ENCODE results near the gene DEK.
"Not testable (repeated sequence)": the region's sequence is repeated elsewhere in the genome, so short reads cannot be mapped to it uniquely, and the experiment has no call there.

Gene DEK

DNA sequence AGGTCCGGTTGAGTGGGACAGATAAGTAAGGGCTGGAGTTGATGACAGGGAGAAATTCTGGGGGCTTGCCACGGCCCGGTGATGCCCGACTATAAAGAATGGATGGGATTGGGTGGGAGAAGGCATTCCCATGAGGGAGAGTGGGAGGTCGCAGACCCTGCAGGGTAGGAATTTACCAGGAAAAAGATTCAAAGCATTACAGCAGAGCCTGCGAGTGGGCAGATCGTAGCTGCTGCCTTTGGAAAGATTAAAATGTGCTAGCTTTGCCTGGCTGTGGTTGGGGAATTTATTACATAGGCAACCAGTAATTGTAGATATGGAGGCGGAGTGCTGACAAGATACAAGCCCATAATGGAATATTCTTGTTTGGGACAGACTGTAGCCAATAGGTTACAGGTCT is 59.6 kb downstream of the DEK start:
- DNase-seq (ENCODE audit: low read depth, low spot score) = no peak

DNA sequence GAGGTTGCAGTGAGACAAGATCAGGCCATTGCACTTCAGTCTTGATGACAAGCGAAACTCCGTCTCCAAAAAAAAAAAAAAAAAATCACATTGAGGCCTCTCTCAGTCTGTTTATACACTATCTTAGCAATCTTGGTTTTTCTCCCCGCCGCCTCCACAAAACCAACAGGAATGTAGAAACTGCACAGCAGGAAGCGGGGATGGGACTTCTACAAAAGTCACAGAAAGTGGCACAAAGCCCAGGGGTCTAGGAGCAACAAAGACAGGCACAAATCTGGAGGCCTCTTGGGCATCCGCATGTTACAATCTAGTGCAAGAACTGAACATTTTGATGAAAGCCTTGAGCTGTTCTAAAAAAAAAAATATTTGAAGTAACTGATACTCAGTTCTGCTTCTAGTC is 60.5 kb downstream of the DEK start:
- DNase-seq (ENCODE audit: low read depth, low spot score) = no peak

DNA sequence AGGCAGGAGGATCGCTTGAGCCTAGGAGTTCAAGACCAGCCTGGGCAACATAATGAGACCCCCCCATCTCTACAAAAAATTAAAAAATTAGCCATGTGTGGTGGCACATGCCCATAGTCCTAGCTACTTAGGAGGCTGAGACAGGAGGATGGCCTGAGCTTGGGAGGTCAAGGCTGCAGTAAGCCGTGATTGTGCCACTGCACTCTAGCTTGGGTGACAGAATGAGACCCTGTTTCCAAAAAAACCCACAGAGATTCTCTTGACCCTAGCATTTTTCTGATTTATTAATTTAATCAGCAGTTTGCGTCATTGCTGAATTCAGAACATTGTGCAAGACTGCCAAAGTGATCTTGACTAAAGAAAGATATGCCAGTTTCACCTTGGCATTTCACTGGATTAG is 72.3 kb downstream of the DEK start:
- DNase-seq (ENCODE audit: low read depth, low spot score) = no peak

DNA sequence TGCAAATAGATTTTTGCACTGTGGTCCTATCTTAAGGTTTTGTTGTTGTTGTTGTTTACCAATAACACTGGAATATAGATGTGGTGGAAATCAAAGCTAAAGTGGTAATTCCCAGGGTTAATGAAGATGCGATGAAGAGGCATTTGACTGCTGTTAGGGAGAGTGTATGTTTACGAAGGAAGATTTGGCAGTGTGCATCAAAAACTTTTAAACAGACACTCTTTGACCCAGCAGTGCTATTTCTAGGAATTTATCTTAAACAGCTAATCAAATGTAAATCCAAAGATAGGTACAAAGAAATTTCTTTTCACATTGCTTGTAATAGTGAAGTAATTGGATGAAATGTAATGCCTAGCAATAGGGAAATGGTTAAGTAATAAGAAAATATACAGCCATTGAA is 75.1 kb downstream of the DEK start:
- DNase-seq (ENCODE audit: low read depth, low spot score) = no peak

DNA sequence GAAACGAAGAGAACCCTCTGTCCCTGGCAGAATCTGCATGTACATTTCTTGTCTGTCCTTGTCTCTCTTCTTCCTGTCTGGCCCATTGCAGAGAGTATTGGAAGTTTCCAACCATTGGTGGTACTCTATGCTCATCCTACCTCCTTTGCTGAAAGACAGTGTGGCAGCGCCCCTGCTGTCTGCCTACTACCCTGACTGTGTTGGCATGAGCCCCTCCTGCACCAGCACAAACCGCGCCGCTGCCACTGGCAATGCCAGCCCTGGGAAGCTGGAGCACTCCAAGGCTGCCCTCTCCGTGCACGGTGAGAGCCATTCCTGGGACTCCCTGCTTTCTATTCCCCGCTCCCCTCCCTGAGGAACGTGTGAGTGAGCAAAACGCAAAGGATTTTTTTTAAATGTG is 76.6 kb downstream of the DEK start:
- no peak for DNase-seq (ENCODE audit: low read depth, low spot score)

DNA sequence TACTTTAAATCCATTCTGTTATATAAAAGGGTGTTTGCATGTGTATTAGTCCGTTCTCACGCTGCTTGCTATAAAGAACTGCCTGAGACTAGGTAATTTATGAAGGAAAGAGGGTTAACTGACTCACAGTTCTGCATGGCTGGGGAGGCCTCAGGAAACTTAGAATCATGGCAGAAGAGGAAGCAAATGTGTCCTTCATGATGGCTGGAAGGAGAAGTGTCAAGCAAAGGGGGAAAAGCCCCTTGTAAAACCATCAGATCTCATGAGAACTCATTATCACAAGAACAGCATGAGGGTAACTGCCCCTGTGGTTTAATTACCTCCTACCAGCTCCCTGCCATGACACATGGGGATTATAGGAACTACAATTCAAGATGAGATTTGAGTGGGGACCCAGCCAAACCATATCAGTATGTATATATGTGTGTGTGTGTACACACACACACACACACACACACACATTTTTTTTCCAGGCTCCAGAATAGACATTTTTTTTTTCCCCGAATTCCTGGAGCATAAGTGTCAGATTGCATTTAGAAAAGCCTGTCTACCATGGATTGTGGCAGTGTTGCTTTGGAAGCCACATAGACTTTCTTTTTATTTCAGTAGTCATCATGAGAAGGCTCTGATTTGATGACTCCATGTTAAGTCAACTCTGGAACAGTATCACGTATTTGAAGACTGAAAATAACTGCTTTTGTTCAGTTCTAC is 77.6 kb downstream of the DEK start:
- no peak for DNase-seq (ENCODE audit: low read depth, low spot score)

DNA sequence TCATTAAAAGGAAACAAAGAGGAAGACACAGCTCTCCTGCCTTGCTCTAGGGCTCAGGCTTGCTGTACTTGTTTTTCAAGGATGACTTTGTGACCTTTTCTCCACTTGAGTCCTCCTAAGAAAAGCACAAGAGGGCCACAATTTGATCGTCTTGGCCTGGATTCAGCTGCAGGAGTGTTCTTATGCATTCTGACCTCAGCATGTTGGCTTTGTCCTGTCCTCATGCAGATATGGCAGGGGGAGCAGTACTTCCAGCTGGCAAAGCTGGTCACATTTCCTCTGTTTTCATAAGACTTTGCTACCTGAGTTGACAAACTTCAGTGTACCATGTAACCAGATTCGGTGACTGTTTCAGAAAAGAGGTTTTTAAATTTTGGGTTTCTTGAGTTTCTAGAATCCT is 78.3 kb downstream of the DEK start:
- DNase-seq (ENCODE audit: low read depth, low spot score) = no peak

DNA sequence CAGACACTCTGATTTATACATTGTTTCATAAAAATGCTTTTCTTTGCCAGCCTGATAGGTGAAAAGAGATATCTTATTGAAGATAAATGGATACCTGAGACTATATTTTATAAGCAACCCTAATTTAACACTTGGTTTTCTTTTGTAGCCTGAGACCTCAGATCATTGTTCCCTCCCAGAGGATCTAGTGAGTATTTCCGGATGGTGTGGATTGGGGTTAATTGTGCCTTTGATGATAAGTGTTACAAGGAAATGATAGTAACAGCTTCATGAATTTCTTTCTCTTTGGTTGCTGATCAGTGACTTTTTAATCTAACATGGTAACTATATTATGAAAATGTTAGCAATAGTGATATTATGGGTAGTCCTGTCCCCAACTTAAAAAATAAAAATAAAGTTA is 78.7 kb downstream of the DEK start:
- no peak for DNase-seq (ENCODE audit: low read depth, low spot score)

DNA sequence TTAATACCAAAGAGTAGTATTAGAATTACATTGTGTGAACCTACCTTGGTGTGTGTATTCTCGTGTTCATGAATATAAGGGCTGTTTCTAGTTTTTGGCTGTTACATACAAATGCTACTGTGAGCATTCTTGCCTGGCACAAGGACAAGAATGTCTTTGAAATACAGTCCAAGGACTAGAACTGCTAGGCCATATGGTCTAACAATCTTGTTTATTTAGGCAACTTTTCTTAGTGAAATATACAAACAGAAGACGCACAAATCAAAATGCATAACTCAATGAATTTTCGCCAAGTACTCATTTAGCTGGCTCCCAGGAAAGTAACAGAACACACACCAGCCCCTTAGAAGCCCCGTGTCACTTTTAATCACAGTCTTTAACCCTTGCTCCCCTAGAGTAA is 80.6 kb downstream of the DEK start:
- DNase-seq (ENCODE audit: low read depth, low spot score) = no peak

DNA sequence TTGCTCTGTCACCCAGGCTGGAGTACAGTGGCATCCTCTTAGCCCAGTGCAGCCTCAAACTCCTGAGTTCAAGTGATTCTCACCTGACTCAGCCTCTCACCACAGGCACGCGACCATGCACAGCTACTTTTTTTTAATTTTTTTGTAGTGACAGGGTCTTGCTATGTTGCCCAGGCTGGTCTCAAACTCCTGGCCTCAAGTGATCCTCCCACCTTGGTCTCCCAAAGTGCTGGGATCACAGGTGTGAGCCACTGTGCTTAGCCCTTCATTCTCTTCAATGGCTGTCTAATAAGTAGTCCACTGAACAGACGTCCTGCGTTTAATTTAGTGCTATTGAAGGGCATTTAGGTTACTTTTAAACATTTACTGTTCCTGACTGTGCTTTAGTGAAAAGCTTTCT is 81.8 kb downstream of the DEK start:
- no peak for DNase-seq (ENCODE audit: low read depth, low spot score)

DNA sequence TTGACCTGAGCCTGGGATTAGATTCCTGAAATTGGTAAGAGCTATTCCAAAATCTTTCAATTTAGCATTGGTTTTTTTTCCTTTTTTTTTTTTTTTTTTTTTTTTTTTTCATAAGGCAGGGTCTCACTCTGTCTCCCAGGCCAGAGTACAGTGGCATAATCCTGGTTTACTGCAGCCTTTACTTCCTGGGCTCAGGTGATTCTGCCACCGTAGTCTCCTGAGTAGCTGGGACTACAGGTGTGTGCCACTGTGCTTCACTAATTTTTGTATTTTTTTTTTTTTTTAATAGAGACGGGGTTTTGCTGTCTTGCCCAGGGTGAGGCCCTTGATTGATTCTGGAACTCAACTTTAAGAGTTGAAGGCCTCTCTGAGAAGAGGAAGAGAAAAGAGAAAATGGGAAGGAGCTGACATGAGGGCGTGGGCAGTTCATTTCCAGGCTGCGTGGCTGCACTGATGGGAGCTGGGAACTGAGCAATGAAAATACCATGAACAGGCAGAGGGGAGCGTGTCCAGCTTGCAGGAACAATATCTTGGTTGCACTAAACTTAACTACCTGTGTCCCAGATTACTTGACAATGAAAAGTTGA is 84.5 kb downstream of the DEK start:
- DNase-seq (ENCODE audit: low read depth, low spot score) = no peak

DNA sequence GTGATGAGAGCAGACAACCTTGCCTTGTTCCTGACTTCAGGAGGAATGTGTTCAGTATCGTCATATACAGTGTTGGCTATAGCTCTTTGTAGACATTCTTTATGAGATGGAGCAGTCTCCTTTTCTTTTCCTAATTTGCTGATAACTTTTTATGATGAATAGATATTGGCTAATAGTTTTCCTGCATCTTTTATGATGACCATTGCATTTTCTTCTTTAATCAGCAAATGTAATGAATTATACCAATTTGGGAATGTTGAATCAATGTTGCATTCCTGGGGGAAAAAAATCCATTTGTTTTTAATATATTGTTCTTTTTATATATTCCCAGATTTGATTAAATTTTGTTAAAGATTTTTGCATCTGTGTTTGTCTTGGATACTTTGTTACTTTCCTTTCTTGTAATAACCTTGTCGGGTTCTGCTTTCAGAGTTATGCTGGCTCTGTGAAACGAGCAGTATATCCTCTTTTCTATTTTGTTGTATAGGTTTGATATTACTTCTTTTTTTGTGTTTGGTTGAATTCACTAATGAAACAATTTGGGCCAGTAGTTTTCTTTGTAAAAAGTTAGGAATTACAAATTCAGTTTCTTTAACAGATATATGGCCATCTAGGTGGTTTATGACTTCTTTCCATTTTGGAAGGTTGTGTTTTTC is 85.2 kb downstream of the DEK start:
- DNase-seq (ENCODE audit: low read depth, low spot score) = no peak

DNA sequence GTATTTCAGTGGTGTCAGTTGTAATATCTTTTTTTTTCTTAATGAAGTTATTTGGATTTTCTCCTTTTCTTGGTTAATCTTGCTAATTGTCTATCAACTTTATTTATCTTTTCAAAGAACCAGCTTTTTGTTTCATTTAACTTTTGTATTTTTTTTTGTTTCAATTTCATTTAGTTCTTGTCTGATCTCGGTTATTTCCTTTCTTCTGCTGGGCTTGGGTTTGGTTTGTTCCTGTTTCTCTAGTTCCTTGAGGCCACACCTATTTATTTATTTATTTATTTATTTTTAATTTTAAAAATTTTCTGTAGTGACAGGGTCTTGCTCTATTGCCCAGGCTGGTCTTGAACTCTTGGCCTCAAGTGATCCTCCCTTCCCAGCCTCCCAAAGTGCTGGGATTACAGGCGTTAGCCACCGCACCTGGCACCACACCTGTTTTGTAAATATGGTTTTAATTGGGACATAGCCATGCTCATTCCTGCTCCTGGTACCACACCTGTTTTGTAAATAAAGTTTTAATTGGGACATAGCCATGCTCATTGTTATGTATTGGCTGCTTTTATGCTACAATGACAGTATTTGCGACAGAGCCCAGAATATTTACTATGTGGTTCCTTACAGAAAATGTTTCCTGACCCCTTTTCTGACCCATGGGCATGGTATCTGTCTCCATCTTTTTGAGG is 86.9 kb downstream of the DEK start:
- DNase-seq (ENCODE audit: low read depth, low spot score) = no peak

DNA sequence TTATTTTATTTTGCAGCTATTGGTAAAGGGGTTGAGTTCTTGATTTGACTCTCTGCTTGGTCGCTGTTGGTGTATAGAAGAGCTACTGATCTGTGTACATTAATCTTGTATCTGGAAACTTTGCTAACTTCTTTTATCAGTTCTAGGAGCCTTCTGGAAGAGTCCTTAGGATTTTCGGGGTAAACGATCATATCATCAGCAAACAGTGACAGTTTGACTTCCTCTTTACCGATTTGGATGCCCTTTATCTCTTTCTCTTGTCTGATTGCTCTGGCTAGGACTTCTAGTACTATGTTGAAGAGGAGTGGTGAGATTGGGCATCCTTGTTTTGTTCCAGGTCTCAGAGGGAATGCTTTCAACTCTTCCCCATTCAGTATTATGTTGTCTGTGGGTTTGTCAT is 88.1 kb downstream of the DEK start:
- not testable (repeated sequence) for DNase-seq (ENCODE audit: low read depth, low spot score)
